GM12891 (cell line): ENCODE data around the gene PLD1.

Source experiments
- DNase-seq: peaks from one replicate; pipeline ENCODE4 v3.0.0; 2011; ENCODE audit warnings: low spot score; ENCODE audit not compliant: insufficient read length
- FAIRE-seq: peaks from 2 replicates; lab custom pipeline; 2011; peaks lifted over from hg19 to GRCh38; lab: Jason Lieb, UNC
- PAX5 ChIP-seq: IDR thresholded peaks from 2 replicates; pipeline ENCODE4 v1.6.1; 2011; ENCODE audit warnings: low read length, moderate library complexity, mild to moderate bottlenecking; ENCODE audit not compliant: insufficient read depth, severe bottlenecking
- POLR2A ChIP-seq: IDR thresholded peaks from 2 replicates; pipeline ENCODE4 v1.6.1; 2011; ENCODE audit warnings: low read depth, low read length, control low read depth
- POLR2AphosphoS5 ChIP-seq: IDR thresholded peaks from 2 replicates; pipeline ENCODE4 v1.6.1; 2011; ENCODE audit warnings: low read depth, low read length, control low read depth
- POU2F2 ChIP-seq: IDR thresholded peaks from 2 replicates; pipeline ENCODE4 v1.6.1; 2011; ENCODE audit warnings: low read depth, mild to moderate bottlenecking, control low read depth, low read length, moderate library complexity
- SPI1 ChIP-seq: IDR thresholded peaks from 2 replicates; pipeline ENCODE4 v1.6.1; 2011; ENCODE audit warnings: low read depth, low read length, control low read depth
- TAF1 ChIP-seq: IDR thresholded peaks from 2 replicates; pipeline ENCODE4 v1.6.1; 2011; ENCODE audit warnings: low read depth, low read length, control low read depth

PLD1 gene

GRCh38 chr3:171830518-171830875, 20.2 kb upstream of the PLD1 start:
- TF ChIP-seq SPI1 (no peak), POLR2A (no peak), POLR2AphosphoS5 (no peak), POU2F2 (no peak), PAX5 (no peak), TAF1 (no peak)
- no peak for DNase-seq
- FAIRE-seq = no peak

DNA sequence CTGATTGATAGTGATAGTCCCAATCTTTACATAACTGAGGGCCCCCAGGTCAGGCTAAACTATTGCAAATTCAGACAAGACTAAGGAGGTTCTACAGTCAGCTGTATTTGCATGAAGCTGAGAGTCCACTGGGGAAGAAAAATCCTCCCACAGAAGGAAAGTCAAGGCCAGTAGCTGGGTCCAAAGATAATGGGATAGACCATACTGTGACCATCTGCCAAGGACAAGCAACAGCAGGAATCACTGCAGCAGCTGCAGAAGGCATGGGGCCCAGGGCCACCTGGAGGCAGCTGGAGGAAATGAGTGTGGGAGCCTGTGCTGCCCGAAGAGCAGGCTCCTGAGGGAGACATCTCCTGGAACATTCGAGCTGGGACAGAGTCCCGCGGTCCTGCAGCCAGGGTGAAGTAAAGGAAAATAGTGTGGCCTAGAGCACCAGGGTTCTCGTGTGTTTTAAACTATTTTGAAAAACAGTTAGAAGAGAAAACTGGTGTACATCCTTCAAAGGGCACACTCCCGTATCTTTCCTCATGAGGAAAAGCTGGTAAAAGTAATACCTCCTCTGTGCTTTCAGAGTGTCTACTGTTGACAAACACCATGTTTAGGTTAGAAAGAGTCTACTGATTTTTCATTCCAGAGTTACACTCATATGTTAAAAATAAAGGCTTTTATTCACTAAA, 19.7 kb upstream of the PLD1 start:
- no peak for FAIRE-seq
- DNase-seq = no peak
- TF ChIP-seq SPI1 = no peak
- TF ChIP-seq POLR2A = no peak
- TF ChIP-seq TAF1 = no peak
- no peak for TF ChIP-seq POLR2AphosphoS5
- no peak for TF ChIP-seq PAX5
- TF ChIP-seq POU2F2 = no peak

DNA sequence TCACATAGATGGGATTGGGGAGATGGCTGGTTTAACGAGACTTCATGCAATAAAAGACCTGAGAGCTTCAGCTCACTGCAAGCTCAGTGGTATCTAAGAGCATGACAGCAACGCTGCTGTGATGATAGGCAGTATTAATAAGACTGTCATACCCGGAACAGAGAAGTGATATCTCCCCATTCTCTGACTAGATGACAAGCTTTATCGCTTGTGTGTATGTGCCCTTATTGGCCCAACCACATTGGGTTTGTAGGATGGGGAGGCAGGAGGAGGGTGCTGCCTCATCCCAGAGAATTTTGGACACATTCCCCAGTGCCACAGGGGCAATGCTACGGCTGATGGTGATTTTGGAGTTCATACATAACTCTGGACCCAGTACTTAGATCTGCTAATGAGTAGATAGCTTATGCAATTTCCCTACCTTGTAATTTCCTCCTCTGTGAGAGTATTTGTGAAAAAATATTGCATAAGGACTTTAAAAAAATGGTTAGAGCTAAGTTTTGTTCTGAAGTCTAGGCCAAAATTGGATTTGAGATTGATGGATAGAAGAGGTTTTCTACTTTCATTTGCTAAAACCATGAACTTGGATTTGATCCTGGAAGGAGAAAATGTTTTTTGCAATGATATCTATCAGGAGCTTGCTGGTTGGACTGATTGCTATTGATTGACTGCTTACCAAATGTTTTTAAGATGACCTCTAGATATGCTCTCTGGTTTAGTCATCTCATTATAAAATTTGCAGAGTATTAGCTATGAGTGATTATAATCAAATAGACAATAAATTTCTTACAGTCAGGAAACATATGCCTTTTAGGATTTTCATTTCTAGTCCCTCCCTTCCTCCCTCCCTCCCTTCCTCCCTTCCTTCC, 18.9 kb upstream of the PLD1 start:
- DNase-seq (no peak), FAIRE-seq (no peak)
- TF ChIP-seq TAF1 = no peak
- TF ChIP-seq PAX5 = no peak
- TF ChIP-seq SPI1 = no peak
- TF ChIP-seq POLR2AphosphoS5 = no peak
- no peak for TF ChIP-seq POLR2A
- no peak for TF ChIP-seq POU2F2

GRCh38 chr3:171827836-171828458, 17.7 kb upstream of the PLD1 start:
- TF ChIP-seq POU2F2 (no peak), PAX5 (no peak), TAF1 (no peak), SPI1 (no peak), POLR2A (no peak), POLR2AphosphoS5 (no peak)
- no peak for FAIRE-seq
- DNase-seq = no peak

GRCh38 chr3:171827385-171827784, 17.1 kb upstream of the PLD1 start:
- TF ChIP-seq POU2F2 = no peak
- TF ChIP-seq TAF1 = no peak
- no peak for TF ChIP-seq POLR2AphosphoS5
- no peak for TF ChIP-seq POLR2A
- no peak for TF ChIP-seq PAX5
- no peak for TF ChIP-seq SPI1
- DNase-seq = no peak
- FAIRE-seq = no peak

GRCh38 chr3:171825222-171825828, 15.0 kb upstream of the PLD1 start:
- FAIRE-seq = no peak
- TF ChIP-seq TAF1 (no peak), POLR2AphosphoS5 (no peak), POU2F2 (no peak), SPI1 (no peak), POLR2A (no peak), PAX5 (no peak)
- no peak for DNase-seq

GRCh38 chr3:171824824-171825221, 14.5 kb upstream of the PLD1 start:
- FAIRE-seq = no peak
- TF ChIP-seq SPI1 (no peak), POU2F2 (no peak), POLR2A (no peak), TAF1 (no peak), POLR2AphosphoS5 (no peak), PAX5 (no peak)
- DNase-seq = no peak

DNA sequence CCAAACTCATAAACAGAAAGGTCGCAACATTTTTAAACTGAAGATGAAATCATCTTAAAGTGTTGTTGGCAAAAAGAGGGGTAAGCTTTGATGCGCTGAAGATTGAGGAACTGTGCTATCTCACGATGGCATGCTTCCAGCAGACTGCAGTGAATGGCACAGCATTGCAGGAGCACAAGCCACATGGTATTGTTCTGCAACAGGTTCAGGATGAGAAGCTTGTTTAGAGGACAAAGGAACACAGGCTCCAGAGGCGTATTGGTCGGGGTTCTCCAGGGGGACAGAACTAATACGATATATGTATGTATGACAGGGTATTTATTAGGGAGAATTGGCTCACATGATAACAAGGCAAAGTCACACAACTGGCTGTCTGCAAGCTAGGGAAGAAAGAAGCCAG, 13.8 kb upstream of the PLD1 start:
- DNase-seq = no peak
- TF ChIP-seq TAF1 = no peak
- no peak for TF ChIP-seq POU2F2
- TF ChIP-seq PAX5 = no peak
- TF ChIP-seq POLR2A = no peak
- no peak for TF ChIP-seq POLR2AphosphoS5
- TF ChIP-seq SPI1 = no peak
- no peak for FAIRE-seq

GRCh38 chr3:171822431-171823106, 12.3 kb upstream of the PLD1 start:
- TF ChIP-seq POLR2A = no peak
- no peak for TF ChIP-seq PAX5
- TF ChIP-seq POLR2AphosphoS5 = no peak
- TF ChIP-seq SPI1 = no peak
- no peak for TF ChIP-seq POU2F2
- TF ChIP-seq TAF1 = no peak
- FAIRE-seq (no peak), DNase-seq (no peak)
